ENCODE results near the gene SLC12A5.

The SLC12A5 gene

DNA sequence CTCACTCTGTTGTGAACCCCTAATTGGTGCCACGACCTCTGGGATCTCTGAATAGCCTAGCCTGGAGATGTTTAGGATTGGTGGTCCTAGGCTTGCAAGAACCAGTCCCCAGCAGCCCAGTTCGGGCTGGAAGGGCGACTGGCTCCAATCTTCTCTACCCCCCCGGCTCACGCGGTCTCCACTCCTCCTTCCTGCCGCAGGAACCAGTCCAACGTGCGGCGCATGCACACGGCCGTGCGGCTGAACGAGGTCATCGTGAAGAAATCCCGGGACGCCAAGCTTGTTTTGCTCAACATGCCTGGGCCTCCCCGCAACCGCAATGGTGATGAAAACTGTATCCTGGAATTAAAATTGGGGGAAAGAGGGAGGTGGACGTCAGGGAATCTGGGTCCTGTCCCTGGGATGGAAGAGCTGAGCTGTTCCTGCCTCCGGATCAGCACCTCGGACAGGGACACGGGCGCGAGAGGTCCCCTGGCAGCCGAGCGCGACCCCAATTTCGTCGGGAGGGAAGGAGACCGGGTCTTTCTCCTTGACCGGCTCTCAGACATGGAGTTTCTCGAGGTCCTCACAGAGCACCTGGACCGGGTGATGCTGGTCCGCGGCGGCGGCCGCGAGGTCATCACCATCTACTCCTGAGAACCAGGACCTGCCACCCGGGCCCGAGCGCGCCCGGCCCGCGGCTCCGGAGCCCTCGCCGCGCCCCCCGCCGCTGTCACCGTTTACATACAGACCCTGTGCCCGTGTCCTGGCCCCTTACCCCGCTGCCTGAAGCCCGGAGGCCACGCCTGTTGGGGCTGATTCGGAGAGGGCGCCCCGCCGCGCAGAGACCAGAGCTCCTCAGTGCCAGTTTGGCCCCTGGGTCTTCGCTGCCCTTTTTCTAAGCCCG lies 28.2 kb downstream of the SLC12A5 start:
- DNase-seq = no peak

DNA sequence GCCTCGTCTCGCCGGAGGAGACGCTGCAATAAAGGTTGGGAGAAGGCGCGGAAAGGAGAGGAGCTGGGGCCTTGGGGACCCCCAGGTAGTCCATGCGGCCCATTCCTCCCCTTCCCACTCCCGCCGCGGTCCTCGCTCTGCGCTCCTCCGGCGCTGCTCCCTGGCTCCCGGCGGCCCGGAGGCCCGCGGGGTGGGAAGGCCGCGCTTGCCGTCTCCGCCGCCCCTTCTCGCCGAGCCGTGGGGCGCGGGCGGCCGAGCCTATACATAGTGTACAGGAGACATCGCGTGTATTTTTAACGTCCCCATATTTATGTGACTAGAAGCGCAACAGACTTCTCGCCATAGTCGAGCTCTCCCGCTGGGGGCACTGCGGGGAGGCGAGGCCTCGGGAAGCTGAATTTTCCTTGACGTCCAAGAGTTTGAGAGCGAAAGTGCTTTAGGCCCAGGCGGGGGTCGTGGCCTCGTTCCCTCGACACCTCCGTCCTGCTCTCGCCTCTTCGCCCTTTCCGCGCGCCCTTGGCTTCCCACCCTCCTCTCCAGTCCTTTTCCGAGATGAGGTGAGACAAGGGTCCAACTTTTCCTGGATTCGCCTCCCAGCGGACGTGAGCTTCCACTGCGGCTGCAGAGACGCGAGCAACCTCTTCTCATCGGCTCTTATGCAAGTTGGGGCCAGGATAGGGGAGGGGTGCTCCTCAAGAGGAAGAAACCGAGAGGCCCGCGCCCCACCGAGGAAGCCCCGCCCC lies 29.0 kb downstream of the SLC12A5 start:
- no peak for DNase-seq

DNA sequence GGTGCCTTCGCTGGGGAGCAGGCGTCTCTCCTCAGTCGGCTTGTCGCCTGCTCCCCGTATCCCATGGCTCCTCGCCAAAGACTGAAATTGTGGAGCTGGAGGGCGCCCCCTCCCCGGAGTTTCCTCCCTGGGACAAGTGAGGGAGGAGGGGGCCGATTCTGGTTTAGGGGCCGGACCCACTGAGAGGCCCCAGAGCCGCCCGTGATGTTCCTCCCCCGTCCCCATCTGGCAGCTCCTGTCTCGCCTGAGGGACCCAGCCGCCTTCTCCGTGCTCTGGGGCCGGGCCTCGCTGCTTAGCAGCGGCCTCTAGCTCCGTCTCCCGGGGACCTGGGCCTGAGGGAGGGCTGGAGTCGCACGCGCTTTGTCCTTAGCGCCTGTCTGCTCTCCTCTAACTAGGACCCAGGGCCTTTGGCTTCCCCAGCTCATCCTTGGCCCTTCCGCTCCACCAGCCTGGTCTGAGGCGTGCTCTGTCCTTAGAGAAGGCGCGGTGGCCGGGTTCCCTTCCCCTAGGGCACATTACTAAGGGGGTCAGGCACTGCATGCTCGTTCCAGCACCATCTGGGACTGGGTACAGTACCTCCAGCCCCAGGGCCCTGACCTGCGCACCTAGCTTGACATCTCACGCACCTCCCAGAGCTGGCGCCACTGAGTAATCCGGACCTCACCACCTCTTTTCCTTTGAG lies 29.7 kb downstream of the SLC12A5 start:
- no peak for DNase-seq

DNA sequence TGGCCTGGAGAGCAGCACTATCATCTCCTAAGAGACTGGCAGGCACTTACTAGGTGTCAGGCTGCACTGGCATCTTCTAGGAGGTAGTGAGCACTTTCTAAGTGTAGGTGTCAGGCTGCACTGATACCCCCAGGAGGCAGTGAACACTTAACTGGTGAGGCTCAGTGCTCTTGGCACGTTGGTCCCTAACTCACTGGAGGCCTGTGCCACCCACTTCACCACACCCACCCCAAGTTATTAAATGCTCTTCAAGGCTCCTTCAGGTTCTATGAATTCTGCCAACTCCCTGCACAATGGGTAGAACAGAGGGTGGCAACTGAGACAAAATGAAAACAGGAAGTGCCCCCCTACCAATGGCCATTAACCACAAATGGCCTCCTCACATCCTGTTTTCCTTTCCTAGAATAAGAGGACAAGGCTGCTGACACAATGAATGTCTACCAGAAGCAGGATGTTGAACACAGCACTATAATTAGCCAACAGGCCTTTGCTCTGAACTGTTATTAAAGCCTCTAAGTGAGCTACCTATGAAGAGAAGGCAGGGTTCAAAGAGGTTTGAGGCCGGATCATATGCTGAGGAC lies 31.4 kb downstream of the SLC12A5 start:
- DNase-seq = no peak

DNA sequence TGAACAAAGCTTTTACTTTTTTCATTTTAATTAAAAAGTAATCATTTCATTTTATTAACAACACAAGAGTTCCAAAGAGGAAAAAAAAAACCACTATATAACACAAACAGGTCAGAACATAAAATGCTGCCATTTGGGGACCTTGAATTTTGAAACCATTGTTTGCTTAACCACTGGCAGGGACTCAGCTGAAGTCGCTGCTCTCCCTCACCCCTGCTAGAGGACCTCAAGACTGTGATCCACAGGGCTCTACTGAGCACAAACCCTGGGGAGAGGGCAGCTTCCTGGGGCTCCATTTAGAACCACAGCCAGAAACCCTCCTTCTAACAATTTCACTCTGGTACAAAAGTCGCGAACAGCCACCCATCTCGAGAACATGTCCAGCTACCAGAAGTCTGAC lies 32.0 kb downstream of the SLC12A5 start:
- DNase-seq = no peak

DNA sequence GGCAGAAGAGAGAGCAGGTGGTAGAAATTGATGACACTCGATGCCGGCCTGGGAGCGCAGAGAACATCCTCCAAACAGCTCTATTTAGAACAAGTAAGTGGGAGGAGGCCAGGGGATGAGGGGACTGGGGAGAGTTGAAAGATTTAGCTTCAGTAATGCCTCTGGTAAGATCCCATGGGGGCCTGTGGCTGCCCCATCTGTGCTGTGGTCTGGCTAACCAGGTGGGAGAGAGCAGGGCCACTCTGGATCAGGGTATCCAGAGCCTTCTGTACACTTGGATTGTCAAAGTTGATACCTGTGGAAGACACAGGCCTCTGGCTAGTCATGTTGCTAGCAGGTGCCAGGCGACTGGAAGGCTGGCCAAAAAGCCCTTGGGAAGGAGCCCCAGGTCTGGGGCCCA lies 33.1 kb downstream of the SLC12A5 start:
- DNase-seq = no peak

DNA sequence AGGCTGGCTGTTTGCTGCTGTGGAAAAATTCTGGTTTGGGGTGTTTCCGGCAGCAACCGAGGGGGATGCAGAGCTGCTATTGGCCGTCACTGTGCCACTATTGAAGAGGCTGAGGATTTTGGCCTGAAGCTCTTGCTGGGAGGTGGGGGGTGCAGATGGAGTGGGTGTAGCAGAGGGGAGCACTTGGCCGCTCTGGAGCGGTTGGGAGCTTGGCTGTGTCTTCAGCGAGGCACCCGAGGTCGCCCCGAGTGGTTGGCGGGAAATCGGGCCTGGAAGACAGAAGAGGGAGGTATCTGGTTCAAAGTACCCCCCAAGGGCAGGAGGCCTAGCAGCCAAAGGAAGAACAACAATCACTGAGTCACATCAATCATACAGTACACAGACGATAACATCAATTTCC lies 33.6 kb downstream of the SLC12A5 start:
- no peak for DNase-seq

DNA sequence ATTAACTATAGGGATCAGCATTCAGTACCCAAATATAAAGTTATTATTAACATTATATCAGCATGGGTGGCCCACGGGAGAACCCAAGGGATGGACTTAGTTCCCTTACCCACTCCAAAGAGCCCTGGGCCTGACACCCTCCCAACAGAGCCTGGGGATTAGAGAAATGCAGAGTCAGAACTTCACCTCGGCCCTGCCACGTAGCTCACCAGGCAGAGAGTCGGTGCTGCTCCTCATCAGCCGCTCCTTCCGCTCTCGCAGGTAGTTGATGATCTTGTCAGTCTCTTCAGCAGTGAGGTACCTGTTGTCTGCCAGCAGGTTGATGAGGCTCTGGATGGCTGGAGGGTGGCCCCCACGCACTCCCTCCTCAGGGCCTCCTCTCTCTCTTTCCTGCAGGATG lies 34.1 kb downstream of the SLC12A5 start:
- no peak for DNase-seq

DNA sequence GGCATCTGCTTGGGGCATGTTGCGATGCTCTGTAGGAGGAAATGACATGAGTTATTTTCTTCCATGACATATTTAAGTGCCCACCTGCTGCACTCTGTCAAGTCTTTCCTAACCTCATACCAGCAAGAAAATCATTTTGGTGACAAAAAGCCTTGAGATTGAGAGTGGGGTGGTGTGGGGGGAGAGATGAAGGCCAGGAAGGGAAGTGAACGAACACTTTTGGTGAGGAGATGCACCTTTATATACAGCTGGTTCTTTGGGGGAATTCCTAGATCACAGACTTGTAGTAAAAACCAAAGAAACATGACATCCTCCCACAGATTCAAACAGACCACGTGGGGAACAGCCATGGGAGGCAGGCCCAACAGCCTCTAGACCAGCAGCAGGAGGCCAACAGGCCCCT lies 34.6 kb downstream of the SLC12A5 start:
- DNase-seq = no peak

DNA sequence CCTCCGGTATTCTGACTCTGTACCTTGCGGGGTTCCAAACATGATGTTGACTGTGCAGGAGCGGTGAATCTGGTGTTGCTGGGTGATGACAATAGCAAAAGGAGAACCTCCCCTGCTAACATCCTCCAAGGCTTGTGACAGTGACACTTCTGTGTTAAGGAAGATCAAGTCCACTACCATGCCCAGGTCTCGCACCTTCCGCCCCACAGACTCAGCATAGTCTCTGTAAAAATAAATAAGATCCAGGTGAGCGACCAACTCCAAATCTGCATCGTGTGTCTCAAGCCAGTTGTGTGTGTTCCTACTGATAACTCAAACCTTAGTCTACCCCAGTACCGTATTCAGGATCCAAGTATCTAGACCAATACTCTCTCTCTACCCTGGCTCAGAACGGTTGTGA lies 36.0 kb downstream of the SLC12A5 start:
- DNase-seq = no peak

DNA sequence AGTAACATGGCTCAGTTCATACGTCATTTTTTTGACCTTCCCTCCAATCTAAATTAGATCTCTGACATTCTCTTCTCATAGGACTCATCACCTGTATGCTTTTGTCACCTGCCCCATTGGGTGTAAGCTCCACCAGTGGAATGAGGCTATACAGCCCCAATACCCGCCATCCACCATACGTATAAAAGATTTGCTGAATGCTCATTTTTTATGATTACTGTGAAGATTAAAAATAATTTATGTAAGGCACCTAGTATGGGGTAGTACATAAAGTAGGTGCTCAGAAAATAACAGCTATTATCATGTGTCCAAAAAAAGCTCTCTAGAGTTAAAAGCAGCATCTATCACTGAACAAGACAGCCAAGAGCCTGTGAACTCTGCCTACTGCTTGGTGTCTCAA lies 36.7 kb downstream of the SLC12A5 start:
- no peak for DNase-seq

DNA sequence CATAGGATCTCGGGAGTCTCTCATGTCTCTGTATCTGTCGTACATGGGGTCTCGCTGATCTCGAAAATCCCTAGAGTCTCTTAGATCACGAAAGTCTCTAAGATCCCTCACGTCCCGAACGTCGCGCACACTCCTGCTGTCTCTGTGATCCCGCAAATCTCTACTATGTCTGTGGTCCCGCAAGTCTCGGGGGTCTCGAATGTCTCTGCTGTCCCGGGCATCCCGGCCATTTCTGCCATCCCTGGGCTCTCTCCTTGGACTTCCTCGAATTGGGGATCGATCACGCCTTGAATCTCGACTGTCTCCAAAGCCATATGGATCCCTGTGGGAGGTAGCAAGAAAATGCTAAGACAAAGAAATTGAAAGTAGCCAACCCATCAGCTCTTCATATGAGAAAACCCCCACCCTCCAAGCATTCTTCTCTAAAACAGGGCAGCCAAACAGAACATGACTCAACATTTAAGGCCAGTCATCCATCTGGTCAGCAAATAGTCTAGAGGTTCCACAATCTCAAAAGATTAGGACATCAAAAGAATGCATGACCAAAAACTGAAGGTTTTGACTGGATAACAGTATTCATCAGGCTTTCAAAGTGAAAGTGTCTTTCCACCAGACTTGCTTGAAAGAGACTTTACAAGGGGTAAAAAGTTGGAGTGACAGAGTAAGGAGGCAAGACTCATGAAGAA lies 41.3 kb downstream of the SLC12A5 start:
- DNase-seq = no peak

DNA sequence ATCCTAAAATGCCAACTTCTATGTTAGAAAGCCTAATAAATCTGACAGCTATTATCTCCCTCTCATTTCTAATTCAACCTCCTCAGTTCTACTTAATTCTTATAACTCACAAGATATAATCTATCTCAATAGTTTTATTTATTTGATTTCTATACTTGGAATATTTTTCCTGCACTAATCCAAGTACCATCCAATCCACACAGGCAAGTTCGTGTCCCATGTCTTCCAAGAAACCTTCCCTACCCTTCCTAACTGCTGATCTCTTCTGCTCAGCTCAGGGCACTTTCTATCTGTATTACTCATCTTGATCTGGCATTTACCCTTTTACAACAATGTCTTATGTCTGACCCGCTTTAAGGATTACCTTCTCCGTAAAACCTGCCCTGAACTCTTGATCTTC lies 42.6 kb downstream of the SLC12A5 start:
- no peak for DNase-seq

DNA sequence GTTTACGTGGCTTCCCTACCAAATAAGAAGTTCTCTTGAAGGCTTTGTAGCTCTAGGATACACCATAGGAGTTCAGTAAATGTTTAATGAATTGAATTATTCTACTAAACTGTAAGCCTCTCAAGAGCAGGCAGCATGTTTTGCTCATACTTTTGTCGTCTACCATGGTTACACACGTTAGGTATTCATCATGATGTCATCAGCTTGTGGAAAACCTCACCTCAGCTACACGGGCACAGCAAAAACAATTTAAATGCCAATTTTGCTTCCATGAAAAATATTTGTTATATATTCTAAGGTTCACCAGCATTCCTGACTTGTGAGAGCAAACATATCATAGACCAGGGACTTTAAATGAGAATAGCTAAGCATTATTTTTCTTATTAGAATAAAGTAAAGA lies 44.0 kb downstream of the SLC12A5 start:
- no peak for DNase-seq

DNA sequence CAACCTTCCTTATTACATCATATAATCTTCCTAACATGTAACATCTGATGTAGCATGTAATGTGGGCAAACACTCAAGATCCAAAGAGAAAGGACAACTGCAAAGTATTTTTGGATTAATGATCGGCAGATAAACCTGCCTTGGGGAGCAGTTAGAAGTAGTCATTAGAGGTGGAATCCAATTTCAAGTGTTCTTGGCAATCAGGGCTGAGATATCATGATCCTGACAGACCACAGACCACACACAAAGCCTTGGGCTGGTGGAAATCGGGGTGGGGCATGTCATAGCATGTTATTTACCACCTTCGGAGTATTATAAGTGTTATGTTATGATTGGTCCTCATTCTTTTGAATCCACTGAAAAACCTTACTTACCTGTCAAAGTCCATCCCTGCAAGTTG lies 44.4 kb downstream of the SLC12A5 start:
- no peak for DNase-seq

DNA sequence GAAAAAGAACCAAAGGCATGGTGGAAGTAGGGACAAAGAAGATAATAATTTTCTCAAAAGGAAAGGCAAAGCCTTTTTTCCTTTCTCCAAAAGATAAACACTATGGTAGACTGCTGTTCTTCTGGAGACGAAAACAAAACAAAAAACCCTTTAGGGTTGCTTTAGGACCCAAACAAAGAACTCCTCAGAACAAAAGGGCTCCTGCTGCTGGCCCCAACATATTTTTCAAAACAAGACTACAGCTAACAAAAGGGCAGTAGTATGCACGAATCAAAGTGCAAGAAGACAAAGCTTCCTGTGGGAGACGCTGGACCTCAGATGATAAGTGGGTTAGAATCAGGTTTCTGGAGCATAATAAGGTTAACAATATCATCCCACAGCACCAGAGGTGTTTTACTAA lies 45.0 kb downstream of the SLC12A5 start:
- no peak for DNase-seq

DNA sequence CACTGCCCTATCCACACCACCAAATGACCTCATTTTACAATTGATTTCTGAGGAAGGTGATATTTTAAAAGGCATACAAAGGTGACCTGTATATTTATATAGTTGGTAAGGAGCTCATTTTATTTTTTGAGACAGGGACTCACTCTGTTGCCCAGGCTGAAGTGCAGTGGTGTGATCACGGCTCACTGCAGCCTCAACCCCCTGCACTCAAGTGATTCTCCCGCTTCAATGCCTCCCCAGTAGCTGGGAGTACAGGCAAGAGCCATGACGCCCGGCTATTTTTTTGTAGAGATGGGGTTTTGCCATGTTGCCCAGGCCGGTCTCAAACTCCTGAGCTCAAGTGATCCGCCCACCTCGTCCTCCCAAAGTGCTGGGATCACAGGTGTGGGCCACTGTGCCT lies 47.8 kb downstream of the SLC12A5 start:
- DNase-seq = no peak

DNA sequence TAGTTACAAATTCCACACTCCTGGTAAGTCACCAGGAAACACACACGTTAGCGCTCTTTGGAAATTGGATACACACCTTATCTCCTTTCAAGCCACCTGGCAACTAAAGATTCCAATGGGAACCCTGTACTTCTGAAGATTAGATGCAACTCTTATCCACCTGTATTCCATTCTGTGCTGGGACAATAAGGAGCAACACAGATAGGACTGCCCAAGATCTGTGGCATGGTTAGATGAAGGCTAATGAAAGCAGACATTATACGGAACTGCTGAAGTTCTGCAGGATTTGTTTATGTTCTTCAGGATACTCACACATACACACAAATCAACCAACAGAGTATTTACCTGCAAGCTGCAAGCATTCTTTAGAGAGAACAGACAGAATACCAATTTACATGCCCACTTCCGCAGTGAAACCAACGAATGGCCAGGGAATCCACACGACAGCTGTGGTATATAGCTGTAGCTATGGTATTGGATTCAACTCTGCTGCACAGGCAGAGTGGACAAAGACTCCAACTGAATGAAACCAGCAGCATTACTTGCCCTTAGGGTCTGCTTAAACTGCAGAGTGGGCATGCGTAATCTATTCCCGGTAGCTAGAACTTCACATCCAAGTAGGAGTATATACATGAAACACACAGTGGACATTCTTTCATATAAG lies 48.8 kb downstream of the SLC12A5 start:
- no peak for DNase-seq

DNA sequence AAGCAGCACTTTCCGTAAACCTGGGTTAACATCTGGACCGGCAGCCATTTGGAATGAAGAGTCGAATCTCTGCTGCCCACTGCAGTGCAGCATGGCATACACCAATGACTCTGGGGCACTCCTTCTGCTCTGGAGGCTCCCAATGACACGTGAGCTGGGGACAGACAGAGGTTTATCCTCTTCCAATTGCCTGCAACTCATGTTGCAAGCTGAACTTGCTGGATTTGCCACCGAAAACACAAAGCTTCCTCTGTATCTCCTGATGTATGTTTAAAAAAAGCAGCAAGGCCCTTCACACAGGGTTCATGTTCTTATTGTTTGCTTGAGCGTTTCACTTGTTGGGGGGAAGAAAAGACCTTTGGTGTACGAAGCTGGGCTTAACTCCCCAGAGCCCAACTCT lies 49.9 kb downstream of the SLC12A5 start:
- DNase-seq = no peak

DNA sequence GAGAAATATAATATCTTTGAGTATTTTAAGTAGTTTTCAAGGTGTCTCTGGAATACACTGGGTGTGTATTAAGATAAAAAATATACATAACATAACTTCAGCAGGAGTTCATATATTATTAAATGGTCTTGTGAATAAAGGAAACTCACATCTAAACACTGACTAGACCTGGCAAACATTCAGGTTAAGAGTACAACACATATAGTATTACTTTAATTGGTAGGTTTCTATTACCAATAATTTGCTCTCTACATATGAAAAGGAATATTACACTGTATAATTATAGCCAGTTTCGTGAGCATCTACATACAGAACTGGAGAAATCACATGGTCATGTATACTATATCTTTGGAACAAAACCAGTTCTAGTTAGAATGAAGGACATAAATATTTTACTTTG lies 52.1 kb downstream of the SLC12A5 start:
- DNase-seq = no peak

DNA sequence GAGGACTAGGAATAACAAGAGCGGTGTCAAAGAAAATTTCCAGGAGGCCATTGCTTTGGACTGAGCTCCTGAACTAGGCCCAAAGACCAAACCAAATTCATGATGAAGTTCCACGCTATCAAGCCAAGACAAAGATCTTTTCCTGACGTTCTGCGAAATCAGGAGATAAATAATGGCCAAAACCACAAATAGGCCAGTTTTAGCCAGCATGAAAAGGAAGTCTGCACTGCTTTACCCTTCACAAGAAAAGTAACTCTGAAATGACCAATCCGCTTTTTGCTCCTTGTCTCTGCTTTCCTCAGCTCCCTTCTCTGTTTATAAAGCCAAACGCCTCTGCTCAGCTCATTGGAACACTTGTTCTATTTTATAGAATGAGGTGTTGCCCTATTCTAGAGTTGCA lies 54.1 kb downstream of the SLC12A5 start:
- DNase-seq = no peak

DNA sequence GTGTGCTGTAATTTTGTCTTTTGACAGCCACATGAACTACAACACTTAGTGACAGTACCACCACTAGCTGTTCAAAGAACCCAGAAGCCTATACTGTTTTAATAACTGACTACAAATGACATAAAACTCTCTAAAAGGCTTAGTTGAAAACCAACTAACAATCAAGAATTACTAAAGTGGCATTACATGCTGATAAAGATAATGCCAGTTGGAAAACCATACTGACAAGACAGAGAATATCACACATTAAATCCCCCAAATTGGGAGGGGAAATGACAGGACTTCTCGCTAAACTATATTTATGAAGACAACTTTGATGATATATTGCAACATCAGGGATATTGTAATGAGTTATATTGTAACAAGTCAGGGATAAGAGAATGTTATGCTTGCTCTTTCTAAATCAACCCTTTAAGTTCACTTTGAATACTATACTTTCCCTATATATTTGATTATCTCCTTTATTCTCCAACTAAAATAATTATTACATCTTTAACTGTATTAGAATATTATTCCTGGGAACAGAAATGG lies 54.6 kb downstream of the SLC12A5 start:
- no peak for DNase-seq

Measured in activated T-cell treated with anti-CD3 and anti-CD28 coated beads for 4 hours (primary cell).